Stimulated activated CD8-positive, alpha-beta memory T cell treated with anti-CD3 and anti-CD28 coated beads, Interleukin-4, amount 100 ng/mL, for 4 hours (primary cell): ENCODE measurements around the gene MYH16.
"Not testable (repeated sequence)": the region's sequence is repeated elsewhere in the genome, so short reads cannot be mapped to it uniquely, and the experiment has no call there.

Source experiments
- DNase-seq, 2 donors: peaks; one replicate each; pipeline ENCODE4 v3.0.0-alpha.2; 2020; ENCODE audit warnings: low read depth in 2 of 2, low spot score in 1 of 2

The MYH16 gene

DNA sequence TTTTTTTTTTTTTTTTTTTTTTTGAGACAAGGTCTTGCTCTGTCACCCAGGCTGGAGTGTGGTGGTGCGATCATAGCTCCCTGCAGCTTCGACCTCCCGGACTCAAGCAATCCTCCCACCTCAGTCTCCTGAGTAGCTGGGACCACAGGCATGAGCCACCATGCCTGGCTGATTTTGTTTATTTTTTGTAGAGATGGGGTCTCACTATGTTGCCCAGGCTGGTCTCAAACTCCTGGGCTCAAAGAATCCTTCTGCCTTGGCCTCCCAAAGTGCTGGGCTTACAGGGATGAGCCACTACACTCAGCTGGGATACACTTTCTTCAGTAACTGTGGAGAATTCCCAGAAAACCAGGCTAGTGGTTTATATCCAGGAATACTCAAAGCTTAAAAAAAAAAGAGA, 78.0 kb downstream of the MYH16 start:
- not testable (repeated sequence) for DNase-seq

DNA sequence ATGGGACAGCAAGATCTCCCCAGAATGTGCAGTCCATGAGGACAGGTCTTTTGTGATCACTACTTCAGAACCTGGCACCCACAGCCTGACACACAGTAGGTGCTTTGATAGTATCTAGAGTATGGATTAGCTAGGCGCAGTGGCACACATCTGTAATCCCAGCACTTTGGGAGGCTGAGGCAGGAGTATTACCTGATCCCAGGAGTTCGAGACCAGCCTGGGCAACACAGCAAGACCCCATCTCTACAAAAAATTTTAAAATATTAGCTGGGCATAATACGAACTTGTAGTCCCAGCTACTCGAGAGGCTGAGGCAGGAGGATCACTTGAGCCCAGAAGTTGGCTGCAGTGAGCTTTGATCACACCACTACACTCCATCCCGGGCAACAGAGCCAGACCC, 79.6 kb downstream of the MYH16 start:
- DNase-seq: no peak

DNA sequence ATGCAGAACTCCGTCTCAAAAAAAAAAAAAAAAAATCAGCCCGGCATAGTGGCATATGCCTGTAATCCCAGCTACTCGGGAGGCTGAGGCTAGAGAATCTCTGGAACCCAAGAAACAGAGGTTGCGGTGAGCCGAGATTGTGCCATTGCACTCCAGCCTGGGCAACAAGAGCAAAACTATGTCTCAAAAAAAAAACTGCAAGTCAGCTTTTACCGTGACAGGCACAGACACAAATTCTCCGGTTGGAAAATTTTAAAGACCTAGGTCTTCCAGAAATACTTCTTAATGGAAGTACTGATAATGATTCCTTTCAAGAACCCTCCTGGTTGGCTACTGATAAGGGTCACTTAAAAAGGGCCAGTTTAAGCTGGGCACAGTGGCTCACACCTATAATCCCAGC, 82.5 kb downstream of the MYH16 start:
- DNase-seq: no peak

DNA sequence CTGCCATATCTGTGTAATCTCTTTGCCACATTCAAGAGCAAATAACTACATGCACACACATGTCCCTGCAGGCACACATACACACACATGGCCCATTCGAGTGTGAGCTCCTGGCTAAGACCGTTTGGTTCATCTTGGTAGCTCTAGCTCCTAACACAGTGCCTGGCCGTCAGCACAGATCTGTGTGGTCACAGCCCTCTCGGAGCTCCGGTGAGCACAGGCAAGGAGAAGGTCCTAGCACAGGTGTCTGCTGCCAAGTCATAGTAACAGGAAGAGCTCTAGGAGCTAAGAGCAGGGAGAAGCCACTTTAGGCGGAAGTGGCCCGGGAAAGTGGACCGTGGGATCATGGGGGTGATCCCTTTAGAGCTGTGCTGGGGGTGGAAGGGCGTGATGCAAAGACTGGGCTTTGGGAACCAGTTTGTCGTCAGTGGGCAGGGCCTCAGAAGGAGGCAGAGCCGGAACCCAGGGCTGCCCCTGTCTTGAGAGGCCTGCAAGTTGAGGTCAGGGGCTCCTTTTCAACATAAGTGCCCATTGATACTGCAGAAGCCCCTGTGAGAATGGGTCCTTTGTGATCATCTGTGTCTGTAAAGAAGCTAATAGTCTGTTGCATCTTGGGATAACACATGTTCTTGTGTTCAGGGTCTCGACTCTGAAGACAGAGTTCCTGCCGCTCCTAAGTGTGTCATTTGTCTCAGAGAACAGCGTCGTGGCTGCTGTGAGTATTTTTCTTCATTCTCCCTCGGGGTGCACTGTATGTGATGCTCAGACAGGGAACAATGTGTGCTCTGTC, 85.3 kb downstream of the MYH16 start:
- DNase-seq: no peak

DNA sequence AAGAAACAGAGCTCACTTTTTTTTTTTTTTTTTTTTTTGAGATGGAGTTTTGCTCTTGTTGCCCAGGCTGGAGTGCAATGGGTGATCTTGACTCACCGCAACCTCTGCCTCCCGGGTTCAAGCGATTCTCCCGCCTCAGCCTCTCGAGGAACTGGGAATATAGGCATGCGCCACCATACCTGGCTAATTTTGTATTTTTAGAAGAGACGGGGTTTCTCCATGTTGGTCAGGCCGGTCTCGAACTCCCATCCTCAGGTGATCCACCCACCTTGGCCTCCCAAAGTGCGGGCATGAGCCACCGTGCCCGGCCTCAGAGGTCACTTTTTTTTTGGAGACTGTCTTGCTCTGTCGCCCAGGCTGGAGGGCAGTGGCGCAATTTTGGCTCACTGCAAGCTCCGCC, 85.9 kb downstream of the MYH16 start:
- DNase-seq: not testable (repeated sequence)

DNA sequence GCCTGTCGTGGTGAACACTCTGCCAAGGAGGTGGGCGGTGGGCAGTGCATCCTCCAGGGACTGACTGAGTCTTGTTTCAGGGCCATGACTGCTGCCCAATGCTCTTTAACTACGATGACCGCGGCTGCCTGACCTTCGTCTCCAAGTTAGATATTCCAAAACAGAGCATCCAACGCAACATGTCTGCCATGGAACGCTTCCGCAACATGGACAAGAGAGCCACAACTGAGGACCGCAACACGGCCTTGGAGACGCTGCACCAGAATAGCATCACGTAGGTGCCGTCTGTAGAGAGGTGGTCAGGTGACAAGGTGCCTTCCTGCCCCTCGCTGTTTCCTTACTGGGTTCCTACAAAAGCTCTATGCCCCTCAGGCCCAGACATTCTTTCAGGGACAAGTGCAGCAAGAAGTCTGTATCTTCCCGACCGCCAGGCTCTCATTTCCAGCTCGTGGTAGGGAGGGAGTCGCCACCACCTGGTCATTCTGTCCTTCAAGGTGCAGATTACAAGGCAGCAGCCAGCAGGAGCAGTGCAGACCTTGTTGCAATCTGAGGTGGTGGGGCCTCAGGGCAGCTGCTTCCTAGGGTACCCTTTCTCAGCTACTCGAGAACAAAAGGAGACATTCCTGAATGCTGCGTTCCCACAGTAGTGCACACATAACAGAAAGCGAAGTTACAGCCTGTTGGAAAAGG, 87.0 kb downstream of the MYH16 start:
- no peak for DNase-seq
